GM12878 (cell line): ENCODE measurements around the gene UQCR11. TPM values are rescaled to one million over a fixed set of nuclear protein-coding genes. Genes with fewer than 3 reads are reported as not detected.

Experiments
- ATF7 ChIP-seq: fragments of 450-650 bp; IDR thresholded peaks from 2 replicates; pipeline ENCODE4 v1.6.1; 2016; ENCODE audit warnings: low read depth, mild to moderate bottlenecking
- BMI1 ChIP-seq: fragments of 450-650 bp; IDR thresholded peaks from 2 replicates; pipeline ENCODE4 v1.6.1; 2016; ENCODE audit warnings: mild to moderate bottlenecking, moderate library complexity, borderline replicate concordance
- BRCA1 ChIP-seq: IDR thresholded peaks from 2 replicates; pipeline ENCODE4 v1.6.1; 2011; ENCODE audit warnings: low read depth, low read length, improper control_type of control experiment
- CHD2 ChIP-seq: IDR thresholded peaks from 2 replicates; pipeline ENCODE4 v1.6.1; 2011; ENCODE audit warnings: low read depth, low read length, improper control_type of control experiment, borderline replicate concordance
- FOXM1 ChIP-seq: IDR thresholded peaks from 2 replicates; pipeline ENCODE4 v1.6.1; 2012; ENCODE audit warnings: low read depth, mild to moderate bottlenecking, inconsistent platforms, low read length, moderate library complexity
- GABPA ChIP-seq: IDR thresholded peaks from 2 replicates; pipeline ENCODE4 v1.6.1; 2014; ENCODE audit warnings: antibody characterized with exemption, low read depth, mild to moderate bottlenecking, inconsistent platforms
- HDAC2 ChIP-seq: fragments of 200-600 bp; sonication (generic); IDR thresholded peaks from 2 replicates; pipeline ENCODE4 v1.6.1; 2017
- JUND ChIP-seq: IDR thresholded peaks from 2 replicates; pipeline ENCODE4 v1.6.1; 2012; ENCODE audit warnings: low read depth, mild to moderate bottlenecking, low read length, improper control_type of control experiment, moderate library complexity
- KAT2A ChIP-seq: conservative IDR thresholded peaks from 2 replicates; pipeline ENCODE4 v1.6.1; 2011; ENCODE audit warnings: low read depth, low read length; ENCODE audit not compliant: control insufficient read depth
- KDM1A ChIP-seq: fragments of 200-600 bp; sonication (generic); IDR thresholded peaks from 2 replicates; pipeline ENCODE4 v1.6.1; 2016; ENCODE audit warnings: borderline replicate concordance
- MEF2A ChIP-seq: IDR thresholded peaks from 2 replicates; pipeline ENCODE4 v1.6.1; 2011; ENCODE audit warnings: low read depth, mild to moderate bottlenecking, low read length, moderate library complexity; ENCODE audit not compliant: insufficient read depth
- MTA2 ChIP-seq: fragments of 450-650 bp; IDR thresholded peaks from 2 replicates; pipeline ENCODE4 v1.6.1; 2016; ENCODE audit warnings: low read depth, mild to moderate bottlenecking, moderate library complexity
- NFXL1 ChIP-seq: fragments of 450-650 bp; IDR thresholded peaks from 2 replicates; pipeline ENCODE4 v1.6.1; 2017; ENCODE audit warnings: antibody characterized with exemption, mild to moderate bottlenecking, borderline replicate concordance
- NR2C1 ChIP-seq: fragments of 450-650 bp; IDR thresholded peaks from 2 replicates; pipeline ENCODE4 v1.6.1; 2017; ENCODE audit warnings: antibody characterized with exemption, mild to moderate bottlenecking, moderate library complexity
- NRF1 ChIP-seq: conservative IDR thresholded peaks from 2 replicates; pipeline ENCODE4 v1.6.1; 2011; ENCODE audit warnings: mild to moderate bottlenecking, low read depth, low read length, improper control_type of control experiment
- PAX8 ChIP-seq: fragments of 450-650 bp; IDR thresholded peaks from 2 replicates; pipeline ENCODE4 v1.6.1; 2017; ENCODE audit warnings: mild to moderate bottlenecking, moderate library complexity
- POLR2AphosphoS2 ChIP-seq: IDR thresholded peaks from 2 replicates; pipeline ENCODE4 v1.6.1; 2011; ENCODE audit warnings: low read depth, mild to moderate bottlenecking, low read length, improper control_type of control experiment, moderate library complexity
- POLR2AphosphoS5 ChIP-seq: IDR thresholded peaks from 2 replicates; pipeline ENCODE4 v1.6.1; 2011; ENCODE audit warnings: mild to moderate bottlenecking, low read length, inconsistent platforms
- RB1 ChIP-seq: fragments of 450-650 bp; formaldehyde crosslinking; IDR thresholded peaks from 2 replicates; pipeline ENCODE4 v1.6.1; 2017; ENCODE audit warnings: mild to moderate bottlenecking, borderline replicate concordance
- SMAD5 ChIP-seq: IDR thresholded peaks from 2 replicates; pipeline ENCODE4 v1.6.1; 2016; ENCODE audit warnings: antibody characterized with exemption, low read depth
- SREBF1 ChIP-seq: IDR thresholded peaks from 2 replicates; pipeline ENCODE4 v1.6.1; 2012; ENCODE audit warnings: mild to moderate bottlenecking, low read length
- SUPT20H ChIP-seq: IDR thresholded peaks from 2 replicates; pipeline ENCODE4 v1.6.1; 2011; ENCODE audit warnings: low read depth, mild to moderate bottlenecking, low read length, moderate library complexity, borderline replicate concordance; ENCODE audit not compliant: control insufficient read depth
- polyA plus RNA-seq, 11 experiments: library from polyadenylated mRNA; depleted of rRNA in 4 of 11; unstranded in 6 of 11; stranded (reverse) in 5 of 11; fragments of >200 nt; fragmentation: Nextera tagmentation in 4 of 11; fragmentation: Illumina TruSeq in 1 of 11; extraction: Ambion mirVana in 4 of 11; extraction: Trizol in 1 of 11; gene quantifications; 1 replicate in 1 of 11; 2 replicates in 10 of 11; pipeline versions ENCODE4 v1.2.1 to v1.2.3, GENCODE V29; 2011 to 2016; ENCODE audit warnings: inconsistent platforms in 2 of 11, missing spikeins in 2 of 11, low read depth in 1 of 11
- total RNA-seq, 4 experiments: library from RNA; depleted of rRNA in 3 of 4; stranded (reverse); fragments of >200 nt in 3 of 4; fragmentation: Illumina TruSeq in 1 of 4; extraction: Trizol in 1 of 4; gene quantifications; 2 replicates each; pipeline versions ENCODE4 v1.2.1 to v1.2.3, GENCODE V29; 2013 to 2021
- TF ChIP-seq, protein P1 (sequence below): IDR thresholded peaks from 2 replicates; pipeline ENCODE4 v1.6.1; 2012; ENCODE audit warnings: low read depth, low read length, improper control_type of control experiment
- TF ChIP-seq, protein P2 (sequence below): fragments of 150-350 bp; IDR thresholded peaks from 2 replicates; pipeline ENCODE4 v1.6.1; 2016; ENCODE audit warnings: low read depth, low read length
- TF ChIP-seq, protein P3 (sequence below): fragments of 450-650 bp; IDR thresholded peaks from 2 replicates; pipeline ENCODE4 v1.6.1; 2016; ENCODE audit warnings: mild to moderate bottlenecking

UQCR11 gene
- total and polyA plus RNA-seq, 10 of the 15 experiments (the other 5 are each of a cell fraction or from before 2014, with no cell fraction given), result 28.6 to 586 (median 193) TPM

DNA sequence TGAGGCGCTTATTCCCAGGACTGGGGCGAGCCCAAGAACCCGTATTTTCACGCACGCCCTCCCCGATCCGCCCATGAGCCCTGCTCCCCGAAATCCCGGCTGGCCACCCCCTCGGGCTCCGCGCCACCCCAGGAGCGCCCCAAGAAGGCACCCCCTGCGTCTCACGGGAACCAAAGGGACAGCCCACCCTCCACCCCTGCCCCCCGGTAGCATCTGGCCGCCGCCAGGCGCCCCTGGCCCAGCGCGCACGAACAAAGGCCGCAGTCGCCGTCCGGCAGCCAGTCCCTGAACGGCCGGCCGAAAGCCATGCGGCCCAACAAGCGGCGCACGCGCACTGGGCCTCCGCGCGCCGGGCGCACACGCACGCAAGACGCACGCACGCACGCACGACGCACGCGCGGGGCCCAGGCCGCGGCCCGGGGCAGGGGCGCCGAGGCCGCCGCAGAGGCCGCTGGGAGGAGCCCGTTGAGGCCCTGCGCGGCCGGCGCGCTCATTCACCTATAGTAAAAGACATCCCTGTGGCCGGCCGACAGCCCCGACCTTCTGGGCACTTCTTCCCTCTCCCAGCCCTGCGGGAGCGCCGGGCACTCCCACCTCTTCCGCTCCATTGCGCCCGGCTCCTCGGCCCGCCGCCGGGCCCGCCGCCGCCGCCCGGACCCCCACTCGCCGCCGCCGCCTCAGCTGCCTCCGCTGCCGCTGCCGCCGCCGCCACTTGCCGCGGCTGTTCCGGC, 13.1 kb downstream of the UQCR11 start (continued):
- TF ChIP-seq, protein P1, sequence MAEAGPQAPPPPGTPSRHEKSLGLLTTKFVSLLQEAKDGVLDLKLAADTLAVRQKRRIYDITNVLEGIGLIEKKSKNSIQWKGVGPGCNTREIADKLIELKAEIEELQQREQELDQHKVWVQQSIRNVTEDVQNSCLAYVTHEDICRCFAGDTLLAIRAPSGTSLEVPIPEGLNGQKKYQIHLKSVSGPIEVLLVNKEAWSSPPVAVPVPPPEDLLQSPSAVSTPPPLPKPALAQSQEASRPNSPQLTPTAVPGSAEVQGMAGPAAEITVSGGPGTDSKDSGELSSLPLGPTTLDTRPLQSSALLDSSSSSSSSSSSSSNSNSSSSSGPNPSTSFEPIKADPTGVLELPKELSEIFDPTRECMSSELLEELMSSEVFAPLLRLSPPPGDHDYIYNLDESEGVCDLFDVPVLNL, result no peak
- peak; percentile 94 for TF ChIP-seq POLR2AphosphoS5
- peak; percentile 89 for TF ChIP-seq SMAD5
- TF ChIP-seq, protein P2, sequence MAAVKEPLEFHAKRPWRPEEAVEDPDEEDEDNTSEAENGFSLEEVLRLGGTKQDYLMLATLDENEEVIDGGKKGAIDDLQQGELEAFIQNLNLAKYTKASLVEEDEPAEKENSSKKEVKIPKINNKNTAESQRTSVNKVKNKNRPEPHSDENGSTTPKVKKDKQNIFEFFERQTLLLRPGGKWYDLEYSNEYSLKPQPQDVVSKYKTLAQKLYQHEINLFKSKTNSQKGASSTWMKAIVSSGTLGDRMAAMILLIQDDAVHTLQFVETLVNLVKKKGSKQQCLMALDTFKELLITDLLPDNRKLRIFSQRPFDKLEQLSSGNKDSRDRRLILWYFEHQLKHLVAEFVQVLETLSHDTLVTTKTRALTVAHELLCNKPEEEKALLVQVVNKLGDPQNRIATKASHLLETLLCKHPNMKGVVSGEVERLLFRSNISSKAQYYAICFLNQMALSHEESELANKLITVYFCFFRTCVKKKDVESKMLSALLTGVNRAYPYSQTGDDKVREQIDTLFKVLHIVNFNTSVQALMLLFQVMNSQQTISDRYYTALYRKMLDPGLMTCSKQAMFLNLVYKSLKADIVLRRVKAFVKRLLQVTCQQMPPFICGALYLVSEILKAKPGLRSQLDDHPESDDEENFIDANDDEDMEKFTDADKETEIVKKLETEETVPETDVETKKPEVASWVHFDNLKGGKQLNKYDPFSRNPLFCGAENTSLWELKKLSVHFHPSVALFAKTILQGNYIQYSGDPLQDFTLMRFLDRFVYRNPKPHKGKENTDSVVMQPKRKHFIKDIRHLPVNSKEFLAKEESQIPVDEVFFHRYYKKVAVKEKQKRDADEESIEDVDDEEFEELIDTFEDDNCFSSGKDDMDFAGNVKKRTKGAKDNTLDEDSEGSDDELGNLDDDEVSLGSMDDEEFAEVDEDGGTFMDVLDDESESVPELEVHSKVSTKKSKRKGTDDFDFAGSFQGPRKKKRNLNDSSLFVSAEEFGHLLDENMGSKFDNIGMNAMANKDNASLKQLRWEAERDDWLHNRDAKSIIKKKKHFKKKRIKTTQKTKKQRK, result no peak
- TF ChIP-seq NR2C1, result peak; percentile 60
- TF ChIP-seq JUND, result no peak
- TF ChIP-seq BRCA1, result no peak
- TF ChIP-seq SUPT20H, result no peak
- TF ChIP-seq HDAC2, result no peak
- TF ChIP-seq ATF7, result no peak
- no peak for TF ChIP-seq KAT2A
- no peak for TF ChIP-seq MTA2
- TF ChIP-seq, protein P3, sequence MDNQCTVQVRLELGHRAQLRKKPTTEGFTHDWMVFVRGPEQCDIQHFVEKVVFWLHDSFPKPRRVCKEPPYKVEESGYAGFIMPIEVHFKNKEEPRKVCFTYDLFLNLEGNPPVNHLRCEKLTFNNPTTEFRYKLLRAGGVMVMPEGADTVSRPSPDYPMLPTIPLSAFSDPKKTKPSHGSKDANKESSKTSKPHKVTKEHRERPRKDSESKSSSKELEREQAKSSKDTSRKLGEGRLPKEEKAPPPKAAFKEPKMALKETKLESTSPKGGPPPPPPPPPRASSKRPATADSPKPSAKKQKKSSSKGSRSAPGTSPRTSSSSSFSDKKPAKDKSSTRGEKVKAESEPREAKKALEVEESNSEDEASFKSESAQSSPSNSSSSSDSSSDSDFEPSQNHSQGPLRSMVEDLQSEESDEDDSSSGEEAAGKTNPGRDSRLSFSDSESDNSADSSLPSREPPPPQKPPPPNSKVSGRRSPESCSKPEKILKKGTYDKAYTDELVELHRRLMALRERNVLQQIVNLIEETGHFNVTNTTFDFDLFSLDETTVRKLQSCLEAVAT, result no peak
- TF ChIP-seq BMI1, result no peak
- TF ChIP-seq MEF2A, result no peak
- TF ChIP-seq PAX8, result no peak
- TF ChIP-seq CHD2, result no peak
- TF ChIP-seq KDM1A, result no peak
- TF ChIP-seq POLR2AphosphoS2, result peak; percentile 76
- TF ChIP-seq RB1, result no peak; the same call in 1 of the 2 replicates
- TF ChIP-seq NFXL1, result no peak
- TF ChIP-seq FOXM1, result no peak
- peak; percentile 77 for TF ChIP-seq NRF1
- no peak for TF ChIP-seq SREBF1
- no peak for TF ChIP-seq GABPA
